Heart right ventricle (tissue), 16 donors: ENCODE data around the gene TAMALIN. TPM values are rescaled to one million over a fixed set of nuclear protein-coding genes. Genes with fewer than 3 reads are reported as not detected.
A peak's percentile ranks its signal among the peaks of the same experiment; 100 is the strongest.

ENCODE experiments used
- ATAC-seq, 8 donors: fragments of 200-7000 bp; cut with Tn5 transposase; one replicate each; pipeline ENCODE4 v1.9.1; 2020; ENCODE audit warnings: mild to moderate bottlenecking in 8 of 8, moderate library complexity in 8 of 8, moderate number of reproducible peaks in 1 of 8
- DNase-seq, 2 donors: peaks; one replicate each; pipeline ENCODE4 v3.0.0-alpha.2; 2020
- H3K27ac ChIP-seq, 10 donors: fragments of 200-600 bp; sonication (generic) in 2 of 10; one replicate each; pipeline versions ENCODE4 v1.5.0 to v1.8.0; 2020 to 2022; ENCODE audit warnings: mild to moderate bottlenecking in 3 of 10
- H3K27me3 ChIP-seq, 7 donors: fragments of 200-600 bp; one replicate each; pipeline ENCODE4 v1.8.0; 2021 to 2022; ENCODE audit warnings: mild to moderate bottlenecking in 2 of 7
- H3K36me3 ChIP-seq, 9 donors: fragments of 200-600 bp; sonication (generic) in 1 of 9; one replicate each; pipeline versions ENCODE4 v1.5.0 to v1.8.0; 2020 to 2022; ENCODE audit warnings: mild to moderate bottlenecking in 2 of 9
- H3K4me1 ChIP-seq, 9 donors: fragments of 200-600 bp; sonication (generic) in 1 of 9; one replicate each; pipeline versions ENCODE4 v1.5.0 to v1.8.0; 2020 to 2022; ENCODE audit warnings: mild to moderate bottlenecking in 4 of 9
- H3K4me3 ChIP-seq, 10 donors: fragments of 200-600 bp; sonication (generic) in 2 of 10; one replicate each; pipeline versions ENCODE4 v1.5.0 to v1.8.0; 2020 to 2022; ENCODE audit warnings: mild to moderate bottlenecking in 7 of 10, moderate library complexity in 2 of 10
- H3K9me3 ChIP-seq, 11 donors: fragments of 200-600 bp in 10 of 11; sonication (generic) in 2 of 11; one replicate each; pipeline versions ENCODE4 v1.5.0 to v1.8.0; 2013 to 2022; ENCODE audit warnings: mild to moderate bottlenecking in 2 of 11, control low read depth in 1 of 11, moderate library complexity in 1 of 11
- WGBS, 2 donors: extraction: QIAGEN DNeasy Blood & Tissue Kit; methylation state at CpG; one replicate each; pipeline ENCODE4 v1.1.7; 2013; ENCODE audit warnings: inconsistent platforms in 1 of 2; 5-methylcytosine and 5-hydroxymethylcytosine counted together
- intact Hi-C, 10 donors: fragments of 100-400 bp; cut with DNase I; formaldehyde crosslinking; loops; one replicate each; pipeline versions ENCODE4 v1.11.1 to v1.14.2; 2022
- polyA plus RNA-seq, 2 donors: library from polyadenylated mRNA; stranded (reverse); fragments of 200-250 nt; gene quantifications; one replicate each; pipeline ENCODE4 v1.2.3, GENCODE V29; 2013
- total RNA-seq, 10 donors: library from RNA; stranded (reverse); fragmentation: NEBNext Ultra II Directional in 3 of 10; extraction: Animal tissue kit (Norgen Biotek cat#: 25700) in 3 of 10; gene quantifications; one replicate each; pipeline versions ENCODE4 v1.2.1 to v1.2.4, GENCODE V29; 2021 to 2023
- TF ChIP-seq, protein P1 (sequence below), 9 donors: fragments of 200-600 bp; sonication (generic) in 2 of 9; IDR thresholded peaks; one replicate each; pipeline versions ENCODE4 v1.5.0 to v1.8.0; 2021 to 2022; ENCODE audit warnings: antibody characterized with exemption in 9 of 9, mild to moderate bottlenecking in 5 of 9, moderate library complexity in 1 of 9
- donor health status: Arrhythmogenic right ventricular cardiomyopathy.
- donor health status: ischemic (EF 13 %, LVEDD 7.1; RV severe dilation, severe dysfunction).
- donor health status: healthy with polysubstance abuse.
- donor health status: DM: no; HTN: yes; CAD: no.
- donor health status: DM: no; HTN: no; CAD: no.
- donor health status: ischemic (EF 25% LVEDD 6.9; RV normal size, moderate dysfunction).
- donor health status: ischemic (EF 25% LVEDD 5.7; RV mildly dilated, moderate dysfunction).
- donor health status: healthy.
- donor health status: DM: yes; HTN: yes; CAD: no.
- donor health status: Ischemic cardiomyopathy.
- donor health status: ischemic (EF 35%, LVEDD 5.7; RV mildly dilated, moderate dysfunction).
- donor health status: nonischemic (EF 11% LVEDD 7.7; RV severe dilation, severe dysfunction).
- donor health status: DM: yes; HTN: yes; CAD: no.
- donor health status: PGD.
- donor health status: ischemic (EF 29% LVEDD 5.4; RV normal size, mild dysfunction).
- donor health status: nonischemic (EF 23%, LVEDD 6.1; RV moderate dilation, normal function).

Gene TAMALIN
- total and polyA plus RNA-seq, 12 donors: 16.6 to 58.8 (median 26.9) TPM

- TF ChIP-seq, protein P1, sequence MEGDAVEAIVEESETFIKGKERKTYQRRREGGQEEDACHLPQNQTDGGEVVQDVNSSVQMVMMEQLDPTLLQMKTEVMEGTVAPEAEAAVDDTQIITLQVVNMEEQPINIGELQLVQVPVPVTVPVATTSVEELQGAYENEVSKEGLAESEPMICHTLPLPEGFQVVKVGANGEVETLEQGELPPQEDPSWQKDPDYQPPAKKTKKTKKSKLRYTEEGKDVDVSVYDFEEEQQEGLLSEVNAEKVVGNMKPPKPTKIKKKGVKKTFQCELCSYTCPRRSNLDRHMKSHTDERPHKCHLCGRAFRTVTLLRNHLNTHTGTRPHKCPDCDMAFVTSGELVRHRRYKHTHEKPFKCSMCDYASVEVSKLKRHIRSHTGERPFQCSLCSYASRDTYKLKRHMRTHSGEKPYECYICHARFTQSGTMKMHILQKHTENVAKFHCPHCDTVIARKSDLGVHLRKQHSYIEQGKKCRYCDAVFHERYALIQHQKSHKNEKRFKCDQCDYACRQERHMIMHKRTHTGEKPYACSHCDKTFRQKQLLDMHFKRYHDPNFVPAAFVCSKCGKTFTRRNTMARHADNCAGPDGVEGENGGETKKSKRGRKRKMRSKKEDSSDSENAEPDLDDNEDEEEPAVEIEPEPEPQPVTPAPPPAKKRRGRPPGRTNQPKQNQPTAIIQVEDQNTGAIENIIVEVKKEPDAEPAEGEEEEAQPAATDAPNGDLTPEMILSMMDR (IDR thresholded peaks at IDR 0.05): no peak
- H3K36me3 ChIP-seq: peaks cover 0 to 6% (median 0%) of the 10 kb centered on the region in 9 donors
- no peak overlapping the region for H3K4me3 ChIP-seq
- DNase-seq (no peak), ATAC-seq (no peak)
- H3K27ac ChIP-seq: peak overlapping the region in 6 of 10 donors; percentile 92 to 100 (median 98)
- peaks cover 52 to 97% (median 84%) of the 10 kb centered on the region in 9 donors for H3K4me1 ChIP-seq
- intact Hi-C loops: no loop called here
- H3K9me3 ChIP-seq: no peaks in the 10 kb centered on the region
- 77 to 93% methylated on average over 7 of the region's 7 CpGs for WGBS, 2 donors
- H3K27me3 ChIP-seq: peaks cover 0 to 5% (median 0%) of the 10 kb centered on the region in 7 donors
Observed at GRCh38 chr12:52046859-52047258, 40.1 kb downstream of the TAMALIN start.

DNA sequence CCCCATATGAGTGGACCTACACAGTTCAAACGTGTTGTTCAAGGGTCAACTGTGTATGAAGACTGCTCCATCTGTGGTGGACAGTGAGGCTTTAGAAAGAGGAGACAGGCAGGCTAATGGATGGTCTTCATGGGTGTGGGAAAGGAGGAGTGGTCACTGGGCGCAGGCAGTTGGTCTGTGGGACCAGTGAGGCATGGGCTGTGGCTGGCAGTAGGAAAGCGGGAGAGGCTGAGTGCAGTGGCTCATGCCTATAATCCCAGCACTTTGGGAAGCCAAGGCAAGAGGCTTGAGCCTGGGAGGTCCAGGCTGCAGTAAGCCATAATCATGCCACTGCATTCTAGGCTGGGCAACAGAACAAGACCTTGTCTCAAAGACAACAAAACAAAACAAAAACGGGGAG lies 42.5 kb downstream of the TAMALIN start:
- Histone ChIP-seq H3K27ac (peak overlapping the region in 6 of 10 donors; percentile 47 to 97 (median 93)), H3K4me1 (peaks cover 38 to 95% (median 71%) of the 10 kb centered on the region in 9 donors), H3K27me3 (peaks cover 0 to 5% (median 0%) of the 10 kb centered on the region in 7 donors), H3K9me3 (no peaks in the 10 kb centered on the region), H3K36me3 (peaks cover 0 to 20% (median 1%) of the 10 kb centered on the region in 9 donors), H3K4me3 (no peak overlapping the region)
- ATAC-seq: no peak
- TF ChIP-seq, protein P1 (IDR thresholded peaks at IDR 0.05): no peak
- intact Hi-C loops: no loop called here
- DNase-seq: no peak
- WGBS, 2 donors: 79 to 84% methylated on average over 4 of the region's 4 CpGs

- 91% methylated on average over 5 of the region's 5 CpGs for WGBS, 2 donors
- peaks cover 0 to 5% (median 0%) of the 10 kb centered on the region in 7 donors for H3K27me3 ChIP-seq
- H3K4me3 ChIP-seq: peak overlapping the region in 4 of 10 donors; percentile 48 to 77 (median 64)
Observed at GRCh38 chr12:52049688-52050087, 42.9 kb downstream of the TAMALIN start.

GRCh38 chr12:52050116-52050757 lies 43.5 kb downstream of the TAMALIN start:
- peaks cover 38 to 91% (median 65%) of the 10 kb centered on the region in 9 donors for H3K4me1 ChIP-seq
- H3K27ac ChIP-seq: peak overlapping the region; percentile 88 to 98 (median 96)
- intact Hi-C loops: loop anchor here in 4 of 10 donors (1.0 to 5.0 kb wide), 4 partner anchors 17 to 77 kb away; partner anchors contain the start of gene ATG101 (in 1 of the 4)
- no peak for ATAC-seq
- TF ChIP-seq, protein P1 (IDR thresholded peaks at IDR 0.05): no peak
- WGBS, 2 donors: 26 to 30% methylated on average over 16 of the region's 16 CpGs
- H3K27me3 ChIP-seq: peaks cover 0 to 5% (median 0%) of the 10 kb centered on the region in 7 donors
- DNase-seq: no peak
- peak overlapping the region; percentile 24 to 77 (median 66) for H3K4me3 ChIP-seq
- peaks cover 0 to 30% (median 11%) of the 10 kb centered on the region in 9 donors for H3K36me3 ChIP-seq
- no peaks in the 10 kb centered on the region for H3K9me3 ChIP-seq

More at GRCh38 chr12:52049688-52050087, 42.9 kb downstream of the TAMALIN start:
- DNase-seq (no peak), ATAC-seq (no peak)
- H3K4me1 ChIP-seq: peaks cover 38 to 92% (median 68%) of the 10 kb centered on the region in 9 donors
- H3K9me3 ChIP-seq: no peaks in the 10 kb centered on the region
- intact Hi-C loops: loop anchor here in 4 of 10 donors (1.0 to 5.0 kb wide), 4 partner anchors 17 to 78 kb away; partner anchors contain the start of gene ATG101 (in 1 of the 4)
- peak overlapping the region in 8 of 10 donors; percentile 88 to 98 (median 96) for H3K27ac ChIP-seq
- peaks cover 0 to 24% (median 5%) of the 10 kb centered on the region in 9 donors for H3K36me3 ChIP-seq
- TF ChIP-seq, protein P1 (IDR thresholded peaks at IDR 0.05): no peak
